K562 (cell line): ENCODE measurements around the gene TESK2.

Experiments
- CTCF ChIP-seq, 3 experiments: IDR thresholded peaks in 2 of 3; conservative IDR thresholded peaks in 1 of 3; 2 replicates each; pipeline ENCODE4 v1.5.1; 2011 to 2012; ENCODE audit warnings: low read length in 3 of 3, mild to moderate bottlenecking in 3 of 3, control low read depth in 2 of 3, improper control_type of control experiment in 1 of 3, inconsistent platforms in 1 of 3, low read depth in 1 of 3, mixed read lengths in 1 of 3, moderate library complexity in 1 of 3; ENCODE audit not compliant: insufficient read depth in 2 of 3
- EHMT2 ChIP-seq: fragments of 450-650 bp; IDR thresholded peaks from 2 replicates; pipeline ENCODE4 v1.6.1; 2018; ENCODE audit warnings: antibody characterized with exemption
- RBM17 ChIP-seq: fragments of 200-400 bp; formaldehyde crosslinking; IDR thresholded peaks from 2 replicates; pipeline ENCODE4 v1.6.1; 2017; ENCODE audit warnings: low read depth, mild to moderate bottlenecking, low read length, borderline replicate concordance
- TAF1 ChIP-seq: IDR thresholded peaks from 2 replicates; pipeline ENCODE4 v1.6.1; 2011; ENCODE audit warnings: mild to moderate bottlenecking, low read length, moderate library complexity; ENCODE audit not compliant: insufficient read depth, control insufficient read depth, severe bottlenecking; ENCODE audit errors: extremely low read depth
- ZBTB34 ChIP-seq: fragments of 250-450 bp; sonication (Bioruptor Pico); IDR thresholded peaks from 2 replicates; pipeline ENCODE4 v1.8.0; 2021; ENCODE audit warnings: mild to moderate bottlenecking, moderate library complexity

GRCh38 chr1:45485949-45486348 lies 5.0 kb downstream of the TESK2 start:
- TF ChIP-seq CTCF (IDR thresholded peaks at IDR 0.05 in 2 of 3, conservative IDR thresholded peaks at IDR 0.05 in 1 of 3; ENCODE audit: insufficient read depth in 2 of 3, low read depth in 1 of 3, low read length in 3 of 3) (no peak), ZBTB34 (CRISPR knock-in tag) (no peak), TAF1 (no peak), RBM17 (no peak), EHMT2 (no peak)
